Activated CD4-positive, alpha-beta T cell treated with anti-CD3 and anti-CD28 coated beads for 1 hour (primary cell): ENCODE data around the gene FSIP1.

ENCODE experiments used
- DNase-seq: peaks from one replicate; pipeline ENCODE4 v3.0.0-alpha.2; 2020

The FSIP1 gene

GRCh38 chr15:39719109-39719508, 63.5 kb downstream of the FSIP1 start:
- DNase-seq = no peak

DNA sequence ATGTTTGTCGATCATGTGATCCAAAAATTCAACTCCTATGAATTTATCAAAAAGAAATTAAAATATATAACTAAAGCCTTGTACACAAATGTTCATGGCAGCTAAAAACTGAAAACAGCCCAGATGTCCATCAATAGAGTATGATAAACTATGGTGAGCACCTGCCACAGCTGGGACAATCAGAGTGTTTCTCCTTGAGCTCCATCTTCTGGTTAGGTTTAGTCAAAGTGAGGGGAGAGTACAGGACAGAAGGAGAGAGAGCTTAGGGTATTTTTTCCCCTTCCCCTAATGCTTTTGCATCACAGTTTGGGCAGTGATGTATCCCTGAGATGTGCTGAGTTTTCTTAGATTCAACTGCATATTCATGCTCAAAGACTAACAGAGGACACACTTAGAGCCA, 65.5 kb downstream of the FSIP1 start:
- DNase-seq = no peak

- DNase-seq = no peak
Measured at GRCh38 chr15:39714251-39714650, 68.4 kb downstream of the FSIP1 start.

GRCh38 chr15:39713846-39714245, 68.8 kb downstream of the FSIP1 start:
- no peak for DNase-seq

- DNase-seq = no peak
Measured at GRCh38 chr15:39710681-39711080, 72.0 kb downstream of the FSIP1 start.

DNA sequence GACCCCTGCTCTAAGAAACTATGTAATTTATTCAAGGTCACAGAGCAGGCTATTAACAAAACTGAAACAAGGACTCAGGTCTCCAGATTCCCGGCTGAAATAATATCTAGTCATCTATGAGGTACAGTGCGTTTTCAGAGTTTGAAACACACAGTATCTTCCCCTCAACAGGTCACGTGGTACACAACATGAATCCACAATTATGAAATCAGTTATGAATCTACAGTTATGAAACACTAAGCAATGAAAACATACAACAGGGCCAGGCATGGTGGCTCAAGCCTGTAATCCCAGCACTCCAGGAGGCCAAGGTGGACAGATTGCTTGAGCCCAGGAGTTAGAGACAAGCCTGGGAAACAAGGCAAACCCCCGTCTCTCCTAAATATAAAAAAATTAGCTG, 72.7 kb downstream of the FSIP1 start:
- DNase-seq = no peak

GRCh38 chr15:39706206-39706605, 76.4 kb downstream of the FSIP1 start:
- DNase-seq = no peak

DNA sequence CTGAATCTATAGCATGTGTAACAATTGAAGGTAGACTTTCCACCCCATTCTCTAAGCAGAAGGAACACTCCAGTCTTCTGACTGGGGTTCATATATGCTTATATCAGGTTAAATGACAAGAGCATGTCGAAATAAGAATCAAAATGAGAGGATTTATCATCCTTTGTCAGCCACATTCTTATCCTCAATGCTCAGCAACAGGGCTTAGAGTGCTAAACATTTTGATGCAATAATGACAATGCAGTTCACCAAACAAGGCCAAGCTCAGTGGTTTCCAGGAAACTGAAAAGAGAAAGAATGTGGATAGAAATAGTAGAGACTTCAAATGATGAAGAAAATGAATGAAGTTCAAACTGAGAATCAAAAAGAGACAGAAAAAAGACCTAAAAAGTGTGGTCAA, 78.0 kb downstream of the FSIP1 start:
- DNase-seq = no peak

DNA sequence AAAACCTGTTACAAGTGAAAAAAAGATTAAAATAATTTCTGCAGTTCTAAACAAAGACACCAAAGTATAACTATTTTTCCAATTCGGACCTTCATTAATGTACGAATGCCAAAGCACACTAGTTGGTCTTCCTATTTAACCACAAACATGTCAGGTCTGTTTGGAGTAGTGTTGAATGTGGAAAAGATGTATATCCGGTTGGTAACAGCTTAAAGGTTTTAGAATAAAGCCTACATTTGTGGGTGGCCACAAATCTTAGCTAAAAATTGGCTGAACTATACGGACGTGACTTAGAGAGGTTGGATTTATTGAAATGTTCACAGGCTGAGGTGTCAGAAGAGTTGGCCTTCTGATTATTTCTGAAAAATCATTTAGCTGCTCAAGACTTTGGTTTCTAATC, 78.4 kb downstream of the FSIP1 start:
- no peak for DNase-seq

DNA sequence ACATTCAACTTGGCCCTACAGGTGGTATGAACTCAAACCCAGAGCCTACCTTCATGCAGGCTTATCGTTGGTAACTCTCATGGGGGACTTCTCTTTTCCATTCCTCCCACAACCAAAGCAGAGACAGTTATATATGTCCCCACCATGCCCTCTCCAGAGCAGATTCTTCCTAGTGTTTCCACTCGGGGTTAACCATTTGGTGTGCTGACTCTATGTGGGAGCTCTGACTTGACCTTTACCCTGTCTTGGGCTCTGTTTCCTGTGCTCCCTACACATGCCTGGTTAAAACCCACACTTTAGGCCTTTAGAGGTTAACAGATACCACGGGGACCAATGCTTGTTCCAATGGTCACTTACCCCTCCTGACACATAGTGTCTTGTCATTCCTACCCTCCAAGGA, 80.7 kb downstream of the FSIP1 start:
- DNase-seq = no peak

- DNase-seq = no peak
Measured at GRCh38 chr15:39700375-39700700, 82.3 kb downstream of the FSIP1 start.

- DNase-seq = no peak
Measured at GRCh38 chr15:39699516-39700374, 82.9 kb downstream of the FSIP1 start.

DNA sequence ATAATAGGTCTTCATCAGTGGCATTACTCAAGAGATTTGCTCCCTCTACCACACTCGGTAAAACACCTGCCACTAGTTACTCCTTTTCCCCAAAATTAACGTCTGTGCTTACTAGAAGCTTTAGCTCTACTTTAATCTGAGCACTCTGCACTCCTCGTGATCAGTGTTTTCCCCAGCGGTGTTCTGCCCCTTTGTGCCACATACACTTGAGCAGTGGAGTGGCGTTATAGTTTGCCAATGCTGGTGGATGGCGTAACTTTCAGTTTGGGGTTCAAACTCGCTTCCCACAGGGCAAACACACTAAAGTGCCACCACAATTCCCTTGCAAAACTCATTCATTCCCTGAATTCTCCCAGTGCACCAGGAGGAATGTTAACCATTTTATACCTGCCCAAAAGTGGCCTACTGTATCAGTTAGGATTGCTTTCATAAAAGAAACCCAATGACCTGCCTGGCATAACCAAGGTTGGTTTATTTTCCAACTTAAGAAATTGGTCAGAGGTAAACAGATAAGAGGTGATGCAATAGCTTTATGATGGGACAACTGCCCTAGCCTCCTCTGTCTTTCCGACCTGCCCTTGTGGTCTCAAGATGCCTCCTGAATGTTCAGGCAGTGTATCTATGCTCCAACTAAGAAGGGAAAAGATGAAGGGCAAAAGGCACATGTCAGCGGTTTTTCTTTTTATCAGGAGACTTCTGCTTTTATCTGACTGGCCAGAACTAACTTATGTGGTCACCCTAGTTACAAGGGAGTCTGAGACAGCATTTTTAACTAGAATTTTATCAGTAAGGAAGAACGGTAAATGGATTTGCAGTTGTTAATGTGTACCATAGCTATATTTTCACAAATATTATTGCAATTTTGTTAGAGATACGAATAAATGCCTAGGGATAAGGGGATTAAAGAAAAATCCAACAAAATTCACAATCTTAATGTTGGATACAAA, 83.9 kb downstream of the FSIP1 start:
- DNase-seq = no peak

- DNase-seq = no peak
Measured at GRCh38 chr15:39697509-39697908, 85.1 kb downstream of the FSIP1 start.

DNA sequence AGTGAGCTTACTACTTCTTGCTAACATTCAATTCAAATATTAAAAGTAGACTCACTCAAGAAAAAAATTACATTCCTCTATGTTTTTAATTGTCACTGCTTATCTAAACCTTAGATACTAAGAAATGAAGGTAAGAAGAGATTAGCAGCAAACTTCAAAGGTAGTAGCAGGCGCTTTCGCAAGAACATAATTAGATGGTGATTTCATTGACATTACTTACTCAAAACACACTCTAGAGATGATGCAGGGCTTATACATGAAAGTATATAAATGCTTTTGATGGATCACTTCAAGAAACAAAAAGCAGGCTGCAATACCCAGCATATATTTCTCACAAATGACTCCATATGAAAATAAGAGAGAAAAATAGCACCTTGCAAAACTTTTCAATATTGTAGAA, 86.8 kb downstream of the FSIP1 start:
- no peak for DNase-seq

- no peak for DNase-seq
Measured at GRCh38 chr15:39692356-39693327, 90.0 kb downstream of the FSIP1 start.

DNA sequence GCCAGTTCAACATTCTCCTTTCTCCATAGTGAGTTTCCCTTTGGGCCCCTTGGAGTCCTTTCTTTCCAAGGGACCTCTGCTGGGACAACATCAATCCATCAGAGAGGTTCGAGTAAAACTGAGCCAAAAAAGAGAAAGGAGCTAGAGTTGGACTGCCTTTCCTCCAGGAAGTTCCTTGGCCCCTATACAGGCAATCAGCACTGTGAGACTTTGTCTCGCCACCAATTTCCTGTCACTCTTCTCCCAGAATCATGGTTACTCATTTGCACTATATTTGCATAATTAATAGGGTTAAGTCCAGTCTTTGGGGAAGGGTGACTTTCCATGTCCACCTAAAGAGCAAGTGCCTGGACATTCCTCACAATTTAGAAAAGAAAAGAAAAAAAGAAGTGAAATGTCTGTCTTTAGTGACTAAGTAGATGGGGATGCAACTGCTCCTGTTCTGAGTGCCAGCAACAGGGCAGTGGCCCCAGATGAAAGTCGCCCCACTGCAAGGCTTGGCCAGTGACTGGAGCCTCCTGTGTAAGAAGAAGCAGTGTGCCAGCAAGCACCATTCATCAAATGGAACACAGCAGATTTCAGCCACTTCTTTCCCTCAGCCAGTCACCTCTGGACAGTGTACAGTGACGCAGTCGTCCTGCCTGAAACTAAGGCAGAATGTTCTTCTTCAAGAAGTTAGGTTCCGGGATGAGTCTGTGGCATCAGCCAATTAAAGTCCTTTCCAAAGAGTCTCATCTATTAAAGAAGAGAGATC, 91.6 kb downstream of the FSIP1 start:
- DNase-seq = no peak

- DNase-seq = no peak
Measured at GRCh38 chr15:39687965-39688364, 94.7 kb downstream of the FSIP1 start.

- no peak for DNase-seq
Measured at GRCh38 chr15:39685999-39686613, 96.5 kb downstream of the FSIP1 start.

GRCh38 chr15:39685367-39685766, 97.3 kb downstream of the FSIP1 start:
- no peak for DNase-seq

DNA sequence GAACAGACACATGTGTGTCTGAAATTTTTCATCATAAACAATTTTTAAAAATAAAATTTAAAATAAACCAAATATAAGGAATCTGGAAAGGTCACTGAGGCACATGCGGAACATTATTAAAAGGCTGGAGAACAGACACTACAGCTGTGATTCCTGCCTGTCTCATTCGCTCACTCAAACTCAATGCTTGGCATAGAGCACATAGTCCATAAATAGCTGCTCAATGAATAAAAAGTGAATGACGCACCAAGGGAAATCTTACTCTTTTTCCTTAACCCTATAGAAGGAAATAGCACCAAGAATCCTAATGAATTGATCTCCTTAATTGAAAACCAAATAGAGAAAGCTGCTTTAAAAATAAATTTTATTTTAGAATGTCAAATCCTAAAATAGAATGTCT, 98.4 kb downstream of the FSIP1 start:
- DNase-seq = no peak

- DNase-seq = no peak
Measured at GRCh38 chr15:39682366-39682765, 100.3 kb downstream of the FSIP1 start.
